DOHH2 (cell line): ENCODE measurements around the gene IFT43.

Experiments
- H3F3A ChIP-seq: fragments of 200-600 bp; sonication (generic), shearing (Covaris generic); 2 replicates; pipeline ENCODE4 v1.6.0; 2016; ENCODE audit warnings: antibody characterized with exemption, mild to moderate bottlenecking; ENCODE audit not compliant: control insufficient read depth, insufficient read depth
- H3K27ac ChIP-seq: fragments of 200-600 bp; sonication (generic); 2 replicates; pipeline ENCODE4 v1.5.1; 2014; ENCODE audit warnings: low read depth, mild to moderate bottlenecking, low read length, moderate library complexity
- H3K27me3 ChIP-seq: fragments of 200-600 bp; sonication (generic); 2 replicates; pipeline ENCODE4 v1.6.1; 2014; ENCODE audit warnings: mild to moderate bottlenecking, low read length, mixed read lengths; ENCODE audit not compliant: control insufficient read depth
- H3K36me3 ChIP-seq: fragments of 200-600 bp; sonication (generic); 2 replicates; pipeline ENCODE4 v1.6.1; 2014; ENCODE audit warnings: mild to moderate bottlenecking, low read length, moderate library complexity, mixed read lengths; ENCODE audit not compliant: control insufficient read depth
- H3K4me1 ChIP-seq: fragments of 200-600 bp; sonication (generic); 2 replicates; pipeline ENCODE4 v1.6.1; 2014; ENCODE audit warnings: mild to moderate bottlenecking, low read length, mixed read lengths; ENCODE audit not compliant: control insufficient read depth
- H3K4me2 ChIP-seq: fragments of 200-600 bp; sonication (generic); 2 replicates; pipeline ENCODE4 v1.6.0; 2014; ENCODE audit warnings: mild to moderate bottlenecking, low read length, moderate library complexity
- H3K4me3 ChIP-seq: fragments of 200-600 bp; sonication (generic); 2 replicates; pipeline ENCODE4 v1.5.1; 2014; ENCODE audit warnings: mild to moderate bottlenecking, low read length, mixed read lengths
- H3K79me2 ChIP-seq: fragments of 200-600 bp; sonication (generic); 2 replicates; pipeline ENCODE4 v1.6.1; 2014; ENCODE audit warnings: mild to moderate bottlenecking, low read length, mixed read lengths; ENCODE audit not compliant: control insufficient read depth
- H3K9me2 ChIP-seq: fragments of 200-600 bp; sonication (generic); replicated peaks from 2 replicates; pipeline ENCODE4 v1.6.1; 2014; ENCODE audit warnings: mild to moderate bottlenecking, low read length, mixed read lengths; ENCODE audit not compliant: control insufficient read depth
- H3K9me3 ChIP-seq: fragments of 200-600 bp; sonication (generic); 2 replicates; pipeline ENCODE4 v1.6.1; 2014; ENCODE audit warnings: antibody characterized with exemption, low read length, mixed read lengths; ENCODE audit not compliant: control insufficient read depth, insufficient read depth
- H4K20me1 ChIP-seq: fragments of 200-600 bp; sonication (generic); 2 replicates; pipeline ENCODE4 v1.6.0; 2014; ENCODE audit warnings: low read depth, mild to moderate bottlenecking, antibody characterized with exemption, low read length, moderate library complexity; ENCODE audit not compliant: control insufficient read depth, insufficient read depth
- EZH2phosphoT487 ChIP-seq: fragments of 200-600 bp; sonication (generic); IDR thresholded peaks from 2 replicates; pipeline ENCODE4 v1.6.1; 2017; ENCODE audit warnings: borderline replicate concordance, mild to moderate bottlenecking, antibody characterized with exemption, low read length, moderate library complexity, mixed read lengths
- TF ChIP-seq, protein P1 (sequence below): fragments of 200-600 bp; sonication (generic); IDR thresholded peaks from one replicate; pipeline ENCODE4 v1.5.1; 2014; ENCODE audit warnings: antibody characterized with exemption, mild to moderate bottlenecking, low read depth, low read length; ENCODE audit not compliant: poor library complexity, severe bottlenecking

The IFT43 gene

GRCh38 chr14:76073717-76074116 lies 88.2 kb downstream of the IFT43 start:
- TF ChIP-seq, protein P1, sequence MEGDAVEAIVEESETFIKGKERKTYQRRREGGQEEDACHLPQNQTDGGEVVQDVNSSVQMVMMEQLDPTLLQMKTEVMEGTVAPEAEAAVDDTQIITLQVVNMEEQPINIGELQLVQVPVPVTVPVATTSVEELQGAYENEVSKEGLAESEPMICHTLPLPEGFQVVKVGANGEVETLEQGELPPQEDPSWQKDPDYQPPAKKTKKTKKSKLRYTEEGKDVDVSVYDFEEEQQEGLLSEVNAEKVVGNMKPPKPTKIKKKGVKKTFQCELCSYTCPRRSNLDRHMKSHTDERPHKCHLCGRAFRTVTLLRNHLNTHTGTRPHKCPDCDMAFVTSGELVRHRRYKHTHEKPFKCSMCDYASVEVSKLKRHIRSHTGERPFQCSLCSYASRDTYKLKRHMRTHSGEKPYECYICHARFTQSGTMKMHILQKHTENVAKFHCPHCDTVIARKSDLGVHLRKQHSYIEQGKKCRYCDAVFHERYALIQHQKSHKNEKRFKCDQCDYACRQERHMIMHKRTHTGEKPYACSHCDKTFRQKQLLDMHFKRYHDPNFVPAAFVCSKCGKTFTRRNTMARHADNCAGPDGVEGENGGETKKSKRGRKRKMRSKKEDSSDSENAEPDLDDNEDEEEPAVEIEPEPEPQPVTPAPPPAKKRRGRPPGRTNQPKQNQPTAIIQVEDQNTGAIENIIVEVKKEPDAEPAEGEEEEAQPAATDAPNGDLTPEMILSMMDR: no peak
- no peak for TF ChIP-seq EZH2phosphoT487
- Histone ChIP-seq H3K27me3 (no peaks in the 10 kb centered on the region; the same call in none of the 2 replicates), H3K4me2 (no peak overlapping the region), H3K4me3 (no peak overlapping the region), H4K20me1 (no peaks in the 10 kb centered on the region), H3F3A (no peaks in the 10 kb centered on the region), H3K27ac (no peak overlapping the region), H3K9me3 (no peaks in the 10 kb centered on the region), H3K4me1 (no peaks in the 10 kb centered on the region), H3K9me2 (no peaks in the 10 kb centered on the region), H3K36me3 (no peaks in the 10 kb centered on the region), H3K79me2 (no peaks in the 10 kb centered on the region)

DNA sequence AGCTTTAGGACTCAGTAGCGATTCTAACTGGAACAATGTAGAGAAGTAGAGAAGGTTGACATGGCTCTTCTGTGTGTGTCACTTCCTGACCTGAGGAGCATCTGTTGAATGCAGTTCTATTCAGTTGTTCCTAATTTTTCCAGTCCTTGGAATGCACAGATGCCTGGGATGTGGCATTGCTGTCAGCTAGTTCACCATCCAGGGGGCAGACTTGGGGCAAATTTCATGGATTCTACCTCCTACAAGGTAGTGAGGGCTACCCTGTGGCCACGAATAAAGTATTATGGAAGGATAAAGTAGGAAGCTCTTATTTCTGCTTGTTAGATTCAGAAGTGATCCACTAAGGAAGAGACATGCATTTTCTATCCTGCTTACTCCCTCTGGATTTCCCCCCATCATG lies 91.8 kb downstream of the IFT43 start:
- Histone ChIP-seq H3K27me3 (no peaks in the 10 kb centered on the region; the same call in none of the 2 replicates), H3K9me3 (no peaks in the 10 kb centered on the region), H3K79me2 (no peaks in the 10 kb centered on the region), H3K27ac (no peak overlapping the region), H3K9me2 (no peaks in the 10 kb centered on the region), H3K4me3 (no peak overlapping the region), H3K36me3 (no peaks in the 10 kb centered on the region), H3K4me1 (no peaks in the 10 kb centered on the region), H3K4me2 (no peak overlapping the region), H4K20me1 (no peaks in the 10 kb centered on the region), H3F3A (no peaks in the 10 kb centered on the region)
- no peak for TF ChIP-seq EZH2phosphoT487
- TF ChIP-seq, protein P1: no peak

DNA sequence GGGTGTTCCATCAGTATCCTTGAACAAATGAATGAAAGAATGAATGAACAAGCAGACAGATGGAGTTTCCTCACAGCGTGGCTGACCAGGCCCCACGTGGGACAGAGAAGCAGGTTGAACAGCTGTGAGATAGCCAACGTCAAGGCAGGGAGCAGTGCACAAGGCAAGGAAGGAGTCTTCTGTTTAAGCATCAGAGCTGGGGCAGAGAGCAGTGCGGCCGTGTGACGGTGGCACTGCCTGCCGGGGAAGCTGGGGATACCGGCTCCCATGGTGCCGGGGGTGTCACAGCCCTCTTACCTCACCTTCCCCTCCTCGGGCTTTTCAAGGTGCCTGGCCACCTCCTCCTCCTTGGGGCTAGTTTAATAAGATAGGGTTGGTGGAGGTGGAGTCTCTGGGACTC lies 92.9 kb downstream of the IFT43 start:
- H3K79me2 ChIP-seq: no peaks in the 10 kb centered on the region
- no peak overlapping the region for H3K4me3 ChIP-seq
- H3K9me2 ChIP-seq: no peaks in the 10 kb centered on the region
- H3K4me2 ChIP-seq: no peak overlapping the region
- no peaks in the 10 kb centered on the region for H3K4me1 ChIP-seq
- H3K27ac ChIP-seq: no peak overlapping the region
- H4K20me1 ChIP-seq: no peaks in the 10 kb centered on the region
- TF ChIP-seq, protein P1: no peak
- TF ChIP-seq EZH2phosphoT487: no peak
- no peaks in the 10 kb centered on the region; the same call in none of the 2 replicates for H3K27me3 ChIP-seq
- H3K36me3 ChIP-seq: no peaks in the 10 kb centered on the region
- no peaks in the 10 kb centered on the region for H3F3A ChIP-seq
- H3K9me3 ChIP-seq: no peaks in the 10 kb centered on the region
